ENCODE results near the gene RPL18.
"Not testable (repeated sequence)": the region's sequence is repeated elsewhere in the genome, so short reads cannot be mapped to it uniquely, and the experiment has no call there.

RPL18 gene

GRCh38 chr19:48644355-48644754, 25.4 kb upstream of the RPL18 start:
- DNase-seq, result no peak

GRCh38 chr19:48642862-48643261, 23.9 kb upstream of the RPL18 start:
- no peak for DNase-seq

- no peak for DNase-seq
Measured at GRCh38 chr19:48641850-48642249, 22.9 kb upstream of the RPL18 start.

GRCh38 chr19:48639483-48640375, 20.8 kb upstream of the RPL18 start:
- DNase-seq, result no peak

- no peak for DNase-seq
Measured at GRCh38 chr19:48638831-48639381, 19.9 kb upstream of the RPL18 start.

- peak; percentile 92 to 93 for DNase-seq
Measured at GRCh38 chr19:48637948-48638830, 19.2 kb upstream of the RPL18 start.

- peak; percentile 99 for DNase-seq
Measured at GRCh38 chr19:48637449-48637947, 18.5 kb upstream of the RPL18 start.

GRCh38 chr19:48636859-48637448, 18.0 kb upstream of the RPL18 start, which contains the start of gene DBP:
Gene DBP (minus strand): TSS chr19:48637379. CDS start chr19:48636994, 385 bp downstream.
- DNase-seq, result peak; percentile 43 to 67

- peak; percentile 31 to 47 for DNase-seq
Measured at GRCh38 chr19:48635966-48636858, 17.2 kb upstream of the RPL18 start.

GRCh38 chr19:48635263-48635965, 16.4 kb upstream of the RPL18 start:
- DNase-seq, result peak; percentile 57 to 78

GRCh38 chr19:48634424-48635262, 15.7 kb upstream of the RPL18 start:
- peak; percentile 87 to 89 for DNase-seq

- DNase-seq, result no peak
Measured at GRCh38 chr19:48634036-48634342, 15.0 kb upstream of the RPL18 start.

GRCh38 chr19:48633148-48634035, 14.4 kb upstream of the RPL18 start:
- no peak for DNase-seq

GRCh38 chr19:48632692-48633147, 13.7 kb upstream of the RPL18 start:
- peak; percentile 28 to 39 for DNase-seq

GRCh38 chr19:48632286-48632685, 13.3 kb upstream of the RPL18 start:
- not testable (repeated sequence) for DNase-seq

GRCh38 chr19:48631225-48631624, 12.2 kb upstream of the RPL18 start:
- DNase-seq, result no peak

- peak; percentile 38 to 45 for DNase-seq
Measured at GRCh38 chr19:48630296-48631063, 11.5 kb upstream of the RPL18 start.

Data from inflammatory macrophage (primary cell).